ENCODE results near the gene HOXB13.

Gene HOXB13

GRCh38 chr17:48761114-48761513, 32.6 kb upstream of the HOXB13 start:
- TF ChIP-seq, protein P1, sequence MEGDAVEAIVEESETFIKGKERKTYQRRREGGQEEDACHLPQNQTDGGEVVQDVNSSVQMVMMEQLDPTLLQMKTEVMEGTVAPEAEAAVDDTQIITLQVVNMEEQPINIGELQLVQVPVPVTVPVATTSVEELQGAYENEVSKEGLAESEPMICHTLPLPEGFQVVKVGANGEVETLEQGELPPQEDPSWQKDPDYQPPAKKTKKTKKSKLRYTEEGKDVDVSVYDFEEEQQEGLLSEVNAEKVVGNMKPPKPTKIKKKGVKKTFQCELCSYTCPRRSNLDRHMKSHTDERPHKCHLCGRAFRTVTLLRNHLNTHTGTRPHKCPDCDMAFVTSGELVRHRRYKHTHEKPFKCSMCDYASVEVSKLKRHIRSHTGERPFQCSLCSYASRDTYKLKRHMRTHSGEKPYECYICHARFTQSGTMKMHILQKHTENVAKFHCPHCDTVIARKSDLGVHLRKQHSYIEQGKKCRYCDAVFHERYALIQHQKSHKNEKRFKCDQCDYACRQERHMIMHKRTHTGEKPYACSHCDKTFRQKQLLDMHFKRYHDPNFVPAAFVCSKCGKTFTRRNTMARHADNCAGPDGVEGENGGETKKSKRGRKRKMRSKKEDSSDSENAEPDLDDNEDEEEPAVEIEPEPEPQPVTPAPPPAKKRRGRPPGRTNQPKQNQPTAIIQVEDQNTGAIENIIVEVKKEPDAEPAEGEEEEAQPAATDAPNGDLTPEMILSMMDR (conservative IDR thresholded peaks at IDR 0.05; ENCODE audit: low read depth, low read length) = no peak
- DNase-seq (ENCODE audit: low read depth) = no peak
- no peak overlapping the region for H3K4me3 ChIP-seq (ENCODE audit: low read length)

DNA sequence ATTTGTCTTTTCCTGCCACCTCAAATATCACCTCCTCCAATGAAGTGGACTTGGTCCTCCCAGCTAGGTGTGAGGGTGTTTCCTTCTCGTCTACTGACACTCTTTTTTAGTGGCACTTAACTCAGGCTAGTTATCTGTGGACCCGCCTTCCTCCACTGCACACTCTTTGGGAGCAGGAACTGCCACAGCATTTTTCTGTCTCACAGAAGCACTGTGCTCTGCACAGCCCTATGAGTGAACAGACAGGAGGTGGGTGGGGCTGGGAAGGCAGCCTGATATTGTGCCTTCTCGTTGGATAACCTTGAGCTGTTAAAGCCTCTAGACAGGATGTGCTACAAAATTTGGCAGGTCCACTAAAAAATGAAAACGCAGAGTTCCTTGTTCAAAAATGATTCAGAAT, 31.9 kb upstream of the HOXB13 start:
- no peak for DNase-seq (ENCODE audit: low read depth)
- TF ChIP-seq, protein P1 (conservative IDR thresholded peaks at IDR 0.05; ENCODE audit: low read depth, low read length) = no peak
- H3K4me3 ChIP-seq (ENCODE audit: low read length) = no peak overlapping the region

GRCh38 chr17:48759288-48759687, 30.7 kb upstream of the HOXB13 start:
- no peak for DNase-seq (ENCODE audit: low read depth)
- TF ChIP-seq, protein P1 (conservative IDR thresholded peaks at IDR 0.05; ENCODE audit: low read depth, low read length) = no peak

DNA sequence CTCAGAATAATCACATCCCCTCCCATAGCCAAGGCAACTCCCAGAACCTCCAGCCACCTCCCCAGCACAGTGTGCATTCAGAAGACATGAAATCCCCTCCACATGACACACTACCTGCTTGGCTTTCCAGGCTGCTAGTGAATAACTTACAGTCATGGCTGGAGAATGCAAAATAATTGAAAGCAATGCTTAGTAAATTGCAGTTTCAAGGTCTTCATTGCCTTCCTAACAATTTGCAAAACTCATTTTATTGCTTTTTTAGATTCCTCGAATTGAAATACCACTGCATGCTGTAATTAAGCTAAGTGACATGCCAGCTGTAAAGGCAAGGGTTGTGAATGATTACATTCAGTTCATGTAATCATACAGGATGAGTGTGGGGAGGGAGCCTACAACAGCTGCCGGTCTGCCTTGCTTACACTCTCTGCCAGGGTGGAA, 29.0 kb upstream of the HOXB13 start:
- DNase-seq (ENCODE audit: low read depth) = peak; percentile 5
- TF ChIP-seq, protein P1 (conservative IDR thresholded peaks at IDR 0.05; ENCODE audit: low read depth, low read length) = no peak
- no peak overlapping the region for H3K4me3 ChIP-seq (ENCODE audit: low read length)

More at GRCh38 chr17:48759288-48759687, 30.7 kb upstream of the HOXB13 start:
- no peak overlapping the region for H3K4me3 ChIP-seq (ENCODE audit: low read length)

- no peak overlapping the region for H3K4me3 ChIP-seq (ENCODE audit: low read length)
- TF ChIP-seq, protein P1 (conservative IDR thresholded peaks at IDR 0.05; ENCODE audit: low read depth, low read length) = no peak
- no peak for DNase-seq (ENCODE audit: low read depth)
Observed at GRCh38 chr17:48756830-48757251, 28.3 kb upstream of the HOXB13 start.

DNA sequence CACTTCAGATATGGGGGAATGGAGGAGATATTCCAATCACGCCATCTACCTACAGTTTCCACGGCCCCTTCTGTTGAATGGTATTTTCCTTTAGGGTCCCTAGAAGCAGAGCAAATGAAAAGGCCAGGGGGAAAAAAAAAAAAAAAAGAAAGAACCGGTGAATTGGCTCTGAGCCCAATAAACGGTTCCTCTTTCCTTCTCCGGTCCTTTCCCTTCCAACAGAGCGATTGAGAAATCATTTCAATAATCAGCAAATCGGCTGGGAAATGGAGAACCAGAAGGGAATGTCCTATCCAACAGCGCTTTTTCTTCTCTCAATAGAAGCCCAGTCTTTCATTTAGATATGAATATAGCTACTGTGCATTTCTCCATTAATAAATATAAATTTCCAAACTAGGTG, 26.8 kb upstream of the HOXB13 start:
- TF ChIP-seq, protein P1 (conservative IDR thresholded peaks at IDR 0.05; ENCODE audit: low read depth, low read length) = no peak
- H3K4me3 ChIP-seq (ENCODE audit: low read length) = no peak overlapping the region
- no peak for DNase-seq (ENCODE audit: low read depth)

DNA sequence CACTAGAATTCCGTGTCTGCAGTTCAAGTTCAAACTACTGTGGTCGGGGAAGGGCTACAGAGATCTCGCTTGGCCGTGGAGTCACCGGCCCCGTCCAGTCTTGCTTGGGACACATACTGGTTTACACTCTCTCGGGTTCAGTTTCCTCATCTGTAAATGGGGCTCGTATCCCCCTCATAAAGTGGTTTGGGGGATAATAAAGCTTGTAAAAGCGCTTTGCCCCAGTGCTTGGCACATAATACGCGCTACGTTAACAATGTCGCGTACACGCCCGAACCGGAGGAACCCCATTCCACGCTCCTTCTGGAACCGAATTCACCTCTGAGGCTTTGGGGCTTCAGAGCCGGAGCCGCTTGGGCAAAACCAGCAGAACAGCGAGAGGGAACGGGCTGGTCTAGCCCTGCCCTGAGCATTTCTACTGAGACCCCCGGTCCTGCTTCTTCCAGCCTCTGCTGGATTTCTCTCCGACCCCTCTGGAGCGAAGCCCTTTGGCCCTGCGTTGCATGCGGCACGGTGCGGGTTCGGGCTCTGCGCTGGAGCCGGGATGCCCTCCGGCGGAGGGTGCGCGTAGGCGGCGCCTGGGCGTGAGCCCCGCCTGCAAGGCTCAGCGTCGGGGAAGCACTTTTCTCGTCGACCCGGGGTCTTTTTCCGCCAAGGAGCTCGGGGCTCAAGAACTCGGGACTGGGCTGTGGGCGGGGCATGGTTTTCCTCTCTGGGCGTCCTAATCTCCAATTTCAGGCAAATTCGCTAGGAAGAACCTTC, 26.1 kb upstream of the HOXB13 start:
- H3K4me3 ChIP-seq (ENCODE audit: low read length) = no peak overlapping the region
- TF ChIP-seq, protein P1 (conservative IDR thresholded peaks at IDR 0.05; ENCODE audit: low read depth, low read length) = no peak
- DNase-seq (ENCODE audit: low read depth) = no peak
